Endothelial cell (in vitro differentiated cells): ENCODE data around the gene STRADA. TPM values are rescaled to one million over a fixed set of nuclear protein-coding genes. Genes with fewer than 3 reads are reported as not detected.

ENCODE experiments used
- DNase-seq: peaks from one replicate; pipeline ENCODE4 v3.0.0; 2021; ENCODE audit warnings: low spot score
- H3K27ac Mint-ChIP-seq: one replicate; pipeline ENCODE4 v1.8.0; 2021; ENCODE audit warnings: mixed read lengths, inconsistent platforms; ENCODE audit not compliant: unreplicated experiment
- H3K27me3 Mint-ChIP-seq: one replicate; pipeline ENCODE4 v1.8.0; 2021; ENCODE audit warnings: mild to moderate bottlenecking, moderate library complexity, mixed read lengths, inconsistent platforms; ENCODE audit not compliant: unreplicated experiment
- H3K36me3 Mint-ChIP-seq: one replicate; pipeline ENCODE4 v1.8.0; 2021; ENCODE audit warnings: mild to moderate bottlenecking, low read depth, mixed read lengths, inconsistent platforms; ENCODE audit not compliant: unreplicated experiment
- H3K4me1 Mint-ChIP-seq: one replicate; pipeline ENCODE4 v1.8.0; 2021; ENCODE audit warnings: mild to moderate bottlenecking, mixed read lengths, inconsistent platforms; ENCODE audit not compliant: unreplicated experiment
- H3K4me3 Mint-ChIP-seq: one replicate; pipeline ENCODE4 v1.8.0; 2021; ENCODE audit warnings: mild to moderate bottlenecking, mixed read lengths, inconsistent platforms; ENCODE audit not compliant: unreplicated experiment
- H3K9me3 Mint-ChIP-seq: one replicate; pipeline ENCODE4 v1.8.0; 2021; ENCODE audit warnings: mixed read lengths, inconsistent platforms; ENCODE audit not compliant: unreplicated experiment
- total RNA-seq: library from RNA; stranded (reverse); fragmentation: NEBNext Ultra II Directional; extraction: Animal tissue kit (Norgen Biotek cat#: 25700); gene quantifications from one replicate; pipeline ENCODE4 v1.2.1, GENCODE V29; 2021; ENCODE audit not compliant: unreplicated experiment
- TF ChIP-seq, protein P1 (sequence below): fragments of 200-600 bp; sonication (generic); IDR thresholded peaks from one replicate; pipeline ENCODE4 v1.5.0; 2021; ENCODE audit warnings: antibody characterized with exemption; ENCODE audit not compliant: unreplicated experiment

STRADA gene
- total RNA-seq, 1 donor from 2014 or later, result 51.8 TPM

DNA sequence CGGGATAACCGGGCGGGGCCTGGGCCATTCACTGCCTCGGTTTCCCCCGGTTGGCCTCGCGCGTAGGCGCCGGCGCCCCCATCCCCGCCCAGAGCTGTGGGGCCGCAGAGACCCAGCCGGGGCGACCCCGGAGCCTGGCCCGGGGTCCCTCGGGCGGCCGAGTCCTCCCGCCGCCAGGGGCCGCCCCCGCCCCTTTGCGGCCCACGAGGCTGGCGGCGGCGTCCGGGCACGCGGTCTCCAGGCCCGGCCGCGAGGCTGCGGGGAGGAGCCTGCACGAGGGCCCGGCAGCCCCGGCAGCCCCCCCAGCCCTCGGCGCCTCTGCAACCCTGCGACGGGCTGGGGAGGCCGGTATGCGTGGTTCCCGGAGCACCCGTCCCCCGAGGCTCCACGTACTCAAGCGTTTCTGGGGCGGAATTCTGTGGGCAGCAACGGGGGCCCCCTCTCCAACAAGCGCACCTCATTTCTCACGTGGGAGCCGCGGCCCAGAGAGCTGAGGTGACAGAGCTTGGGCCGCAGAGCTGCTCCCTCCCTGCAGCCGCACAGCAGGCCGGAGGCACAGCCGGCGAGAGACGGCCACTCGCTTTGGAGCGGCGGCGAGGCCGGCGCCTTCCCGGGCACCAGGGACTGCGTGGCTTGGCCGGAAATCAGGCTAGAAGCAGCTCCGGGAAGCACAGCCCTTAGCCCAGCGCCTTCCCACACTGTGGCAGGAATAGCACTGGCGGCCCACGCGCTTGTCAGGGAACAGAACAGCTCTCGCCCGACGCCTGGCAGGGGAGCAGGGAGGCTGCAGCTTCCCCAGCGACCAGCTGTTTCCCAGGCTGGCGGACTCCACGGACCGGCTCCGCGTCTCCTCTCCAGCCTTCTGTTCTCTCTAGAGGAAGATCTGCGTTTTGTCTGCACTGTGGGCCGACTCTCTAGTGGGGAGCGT is 40.8 kb downstream of the STRADA start:
- peak; percentile 65 for DNase-seq
- peaks cover 38% of the 10 kb centered on the region for H3K4me1 Mint-ChIP-seq
- peak overlapping the region; percentile 70 for H3K27ac Mint-ChIP-seq
- TF ChIP-seq, protein P1, sequence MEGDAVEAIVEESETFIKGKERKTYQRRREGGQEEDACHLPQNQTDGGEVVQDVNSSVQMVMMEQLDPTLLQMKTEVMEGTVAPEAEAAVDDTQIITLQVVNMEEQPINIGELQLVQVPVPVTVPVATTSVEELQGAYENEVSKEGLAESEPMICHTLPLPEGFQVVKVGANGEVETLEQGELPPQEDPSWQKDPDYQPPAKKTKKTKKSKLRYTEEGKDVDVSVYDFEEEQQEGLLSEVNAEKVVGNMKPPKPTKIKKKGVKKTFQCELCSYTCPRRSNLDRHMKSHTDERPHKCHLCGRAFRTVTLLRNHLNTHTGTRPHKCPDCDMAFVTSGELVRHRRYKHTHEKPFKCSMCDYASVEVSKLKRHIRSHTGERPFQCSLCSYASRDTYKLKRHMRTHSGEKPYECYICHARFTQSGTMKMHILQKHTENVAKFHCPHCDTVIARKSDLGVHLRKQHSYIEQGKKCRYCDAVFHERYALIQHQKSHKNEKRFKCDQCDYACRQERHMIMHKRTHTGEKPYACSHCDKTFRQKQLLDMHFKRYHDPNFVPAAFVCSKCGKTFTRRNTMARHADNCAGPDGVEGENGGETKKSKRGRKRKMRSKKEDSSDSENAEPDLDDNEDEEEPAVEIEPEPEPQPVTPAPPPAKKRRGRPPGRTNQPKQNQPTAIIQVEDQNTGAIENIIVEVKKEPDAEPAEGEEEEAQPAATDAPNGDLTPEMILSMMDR, result no peak
- H3K4me3 Mint-ChIP-seq, result peak overlapping the region; percentile 71
- H3K9me3 Mint-ChIP-seq, result no peaks in the 10 kb centered on the region
- H3K36me3 Mint-ChIP-seq, result peaks cover 31% of the 10 kb centered on the region
- H3K27me3 Mint-ChIP-seq, result peaks cover 28% of the 10 kb centered on the region

DNA sequence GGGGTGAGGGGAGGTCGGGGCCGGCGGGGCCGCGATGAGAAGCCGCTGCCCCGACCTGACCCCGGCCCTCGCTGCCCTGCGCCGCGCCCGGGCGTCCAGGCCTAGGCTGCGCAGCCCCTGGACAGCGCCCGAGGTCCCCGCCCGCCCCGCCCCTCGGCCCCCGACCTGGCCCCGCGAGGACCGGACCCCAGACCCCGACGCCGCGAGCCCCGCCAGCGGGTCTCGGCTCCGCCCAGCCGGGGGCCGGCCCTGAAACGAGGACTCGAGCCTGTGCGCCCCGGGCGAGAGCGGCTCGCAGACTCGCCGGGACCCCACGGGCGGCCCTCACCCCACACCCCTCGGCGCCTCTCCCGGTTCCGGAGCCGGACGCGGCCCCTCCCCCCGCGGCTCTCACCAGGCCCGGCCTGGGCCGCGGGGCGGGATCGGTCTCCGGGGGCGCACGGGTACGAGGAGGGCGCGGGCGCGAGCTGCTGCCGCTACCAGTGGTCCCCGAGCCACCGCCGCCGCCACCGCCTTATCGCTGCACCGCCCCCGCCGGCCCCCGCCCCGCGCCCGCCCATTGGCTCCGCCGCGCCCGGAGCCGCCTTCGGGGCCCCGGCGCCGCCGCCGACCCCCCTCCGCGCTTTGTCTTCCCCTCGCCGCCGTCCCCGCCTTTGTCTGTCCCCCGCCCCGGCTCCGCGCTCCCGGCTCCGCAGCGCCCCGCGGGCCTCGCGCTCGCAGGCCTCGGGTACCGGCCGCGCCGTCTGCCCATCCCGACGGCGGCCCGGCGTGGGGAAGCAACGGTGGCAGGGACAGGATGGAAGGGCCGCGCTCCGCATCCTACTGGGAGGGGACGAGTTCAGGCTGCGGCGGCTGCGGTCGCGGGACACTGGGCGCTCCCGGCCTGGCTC is 41.7 kb downstream of the STRADA start, which contains the start of gene LIMD2:
Gene LIMD2, minus strand, starts transcription at position 488 of the 890 bp plus-strand sequence. CDS start 827 bp downstream, outside the sequence.
- DNase-seq, result peak; percentile 72
- H3K4me3 Mint-ChIP-seq, result peak within 1 kb of the TSS; percentile 47
- peak within 1 kb of the TSS; percentile 70 for H3K27ac Mint-ChIP-seq
- peaks cover 25% of the 10 kb centered on the region for H3K36me3 Mint-ChIP-seq
- TF ChIP-seq, protein P1, result no peak
- H3K4me1 Mint-ChIP-seq, result peaks cover 38% of the 10 kb centered on the region
- H3K27me3 Mint-ChIP-seq, result peaks cover 29% of the 10 kb centered on the region
- no peaks in the 10 kb centered on the region for H3K9me3 Mint-ChIP-seq

DNA sequence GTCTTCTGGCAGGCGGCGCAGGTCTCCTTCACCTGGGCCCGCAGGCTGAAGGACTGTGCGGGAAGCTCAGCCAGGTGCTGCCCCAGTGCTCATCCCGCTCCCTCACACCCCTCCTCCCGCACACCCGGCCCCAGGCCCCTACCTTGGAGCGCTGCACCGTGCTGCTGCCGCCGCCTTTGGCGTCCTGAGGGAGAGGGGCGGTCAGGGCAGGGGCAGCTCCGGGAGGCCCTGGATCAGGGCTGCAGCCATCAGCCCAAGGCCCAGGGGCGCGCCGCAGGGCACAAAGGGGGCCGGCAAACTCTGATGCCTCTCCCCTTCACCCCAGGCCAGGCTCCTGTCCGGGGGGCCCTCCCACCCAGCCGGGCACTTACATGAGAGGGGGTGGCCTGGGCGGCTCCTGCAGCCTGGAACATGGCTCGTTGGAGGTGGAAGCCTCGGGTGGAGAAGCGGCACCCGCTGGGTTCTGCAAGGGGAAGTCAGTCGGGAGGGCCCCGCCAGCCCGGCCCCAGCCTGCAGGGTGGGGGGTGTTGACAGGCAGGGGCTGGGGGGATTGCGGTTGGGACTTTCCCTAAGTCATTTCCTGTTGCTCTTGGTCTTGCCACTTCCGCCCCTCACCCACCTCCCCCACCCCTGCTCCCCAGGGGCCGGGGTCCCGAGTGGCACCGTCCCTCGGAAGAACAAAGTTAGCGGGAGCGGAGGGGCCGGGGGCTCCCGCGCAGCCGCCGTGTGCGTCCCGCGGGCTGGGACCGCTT is 42.5 kb downstream of the STRADA start:
- H3K27ac Mint-ChIP-seq, result no peak overlapping the region
- no peak for DNase-seq
- peaks cover 26% of the 10 kb centered on the region for H3K36me3 Mint-ChIP-seq
- peaks cover 30% of the 10 kb centered on the region for H3K27me3 Mint-ChIP-seq
- H3K4me1 Mint-ChIP-seq, result peaks cover 38% of the 10 kb centered on the region
- TF ChIP-seq, protein P1, result no peak
- H3K9me3 Mint-ChIP-seq, result no peaks in the 10 kb centered on the region
- peak overlapping the region; percentile 89 for H3K4me3 Mint-ChIP-seq

DNA sequence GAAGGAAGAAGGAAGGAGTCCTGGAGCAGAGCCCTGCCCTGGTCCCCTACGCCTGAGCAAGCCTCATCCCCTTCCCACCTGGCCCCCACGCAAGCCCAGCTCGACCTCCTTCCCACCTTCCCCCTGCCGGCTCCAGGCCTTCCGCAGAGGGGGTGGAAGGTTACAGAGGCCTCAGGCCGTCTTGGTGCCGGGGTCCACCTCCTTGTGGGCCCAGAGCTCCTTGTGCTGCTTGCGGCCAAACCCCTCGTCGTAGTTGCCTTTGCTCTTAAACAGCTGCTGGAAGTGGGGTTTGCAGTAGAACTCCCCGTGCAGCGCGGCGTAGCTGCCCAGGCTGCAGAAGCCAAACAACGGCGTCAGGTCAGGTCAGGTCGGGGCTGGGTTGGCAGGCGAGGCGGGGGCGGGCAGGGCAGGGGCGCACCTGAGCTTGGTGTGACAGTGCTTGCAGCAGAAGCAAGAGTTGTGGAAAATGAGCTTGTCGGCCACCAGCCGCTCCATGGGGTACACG is 43.2 kb downstream of the STRADA start:
- H3K9me3 Mint-ChIP-seq, result no peaks in the 10 kb centered on the region
- peak overlapping the region; percentile 89 for H3K4me3 Mint-ChIP-seq
- no peak for DNase-seq
- peaks cover 34% of the 10 kb centered on the region for H3K4me1 Mint-ChIP-seq
- peaks cover 27% of the 10 kb centered on the region for H3K27me3 Mint-ChIP-seq
- TF ChIP-seq, protein P1, result no peak
- H3K36me3 Mint-ChIP-seq, result peaks cover 26% of the 10 kb centered on the region
- no peak overlapping the region for H3K27ac Mint-ChIP-seq
